CD4-positive, alpha-beta T cell treated with Interleukin-15 for 4 hours (primary cell): ENCODE results near the gene GNG2.

Experiments used
- DNase-seq: peaks from one replicate; pipeline ENCODE4 v3.0.0-alpha.2; 2020; ENCODE audit warnings: low spot score

The GNG2 gene

DNA sequence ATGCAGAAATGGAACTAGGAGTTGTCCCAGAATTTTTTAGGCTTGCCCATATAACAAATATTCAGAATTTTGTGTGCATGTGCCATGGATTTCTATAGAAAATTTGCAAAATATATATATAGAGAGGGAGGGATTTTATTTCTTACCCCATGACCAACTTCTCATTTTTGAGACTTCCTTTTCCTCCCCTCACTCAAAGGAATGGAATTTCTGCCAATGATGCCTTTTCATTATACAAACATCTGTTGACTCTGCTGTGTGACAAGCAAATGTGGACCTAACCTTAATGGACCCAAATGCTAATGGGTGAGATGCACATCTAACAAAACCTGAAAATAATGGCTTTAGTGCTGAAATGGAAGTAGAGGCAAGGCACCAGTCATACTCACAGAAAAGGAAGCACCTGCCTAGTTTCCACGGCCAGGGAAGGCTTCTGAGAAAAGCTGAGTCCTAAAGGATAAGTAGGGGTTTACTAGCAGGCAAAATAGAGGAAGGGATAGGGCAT is 3.6 kb upstream of the GNG2 start:
- no peak for DNase-seq

DNA sequence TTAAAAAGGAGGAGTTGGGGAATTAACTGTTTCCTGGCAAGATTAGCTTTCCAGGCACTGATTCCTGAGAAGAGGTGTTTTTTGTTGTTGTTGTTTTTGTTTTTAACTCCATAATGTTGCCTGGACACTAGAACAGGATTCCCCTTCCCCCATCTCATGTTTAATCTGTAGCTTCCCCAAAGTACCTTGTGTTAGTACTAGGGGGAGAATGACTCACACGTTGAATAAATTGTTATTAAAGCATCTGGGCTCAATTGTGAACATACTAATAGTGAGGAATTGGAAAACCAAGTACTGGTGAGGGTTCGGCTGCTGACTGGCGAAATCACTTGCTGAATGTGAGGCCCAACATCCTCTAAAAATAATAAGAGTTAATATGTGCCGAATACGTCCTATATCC is 1.3 kb upstream of the GNG2 start:
- DNase-seq: no peak

DNA sequence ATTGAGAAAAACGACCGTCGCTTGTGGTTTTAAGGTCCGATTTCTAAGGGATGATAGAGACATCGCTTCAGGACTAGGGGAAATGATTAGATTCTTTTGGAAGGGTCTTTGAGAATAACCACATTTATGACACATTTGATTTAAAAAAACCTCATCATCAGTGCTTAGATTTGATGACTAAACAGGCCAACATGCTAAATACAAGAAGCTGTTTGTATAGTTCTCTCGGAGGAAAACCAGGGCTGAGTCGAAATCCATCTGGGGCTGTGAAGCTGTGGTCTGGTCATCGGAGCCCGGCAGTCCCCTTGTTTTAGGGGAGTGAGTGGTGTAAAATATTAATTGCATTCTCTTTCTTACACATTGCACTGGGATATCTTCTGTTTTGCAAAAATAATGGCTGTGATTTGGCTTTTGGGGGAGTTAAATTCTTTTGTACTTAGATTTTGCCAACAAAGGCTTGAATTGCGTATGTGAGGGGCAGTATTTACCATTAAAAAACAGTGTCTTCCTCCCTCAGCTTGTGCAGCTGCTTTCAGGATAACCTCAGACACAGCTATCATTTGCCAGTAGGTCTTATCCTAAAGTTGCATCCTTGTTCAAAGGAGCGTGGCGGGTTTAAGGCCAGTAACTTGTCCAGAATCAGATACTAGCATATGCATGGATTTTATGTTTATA is 550 bp downstream of the GNG2 start:
- peak; percentile 64 for DNase-seq

DNA sequence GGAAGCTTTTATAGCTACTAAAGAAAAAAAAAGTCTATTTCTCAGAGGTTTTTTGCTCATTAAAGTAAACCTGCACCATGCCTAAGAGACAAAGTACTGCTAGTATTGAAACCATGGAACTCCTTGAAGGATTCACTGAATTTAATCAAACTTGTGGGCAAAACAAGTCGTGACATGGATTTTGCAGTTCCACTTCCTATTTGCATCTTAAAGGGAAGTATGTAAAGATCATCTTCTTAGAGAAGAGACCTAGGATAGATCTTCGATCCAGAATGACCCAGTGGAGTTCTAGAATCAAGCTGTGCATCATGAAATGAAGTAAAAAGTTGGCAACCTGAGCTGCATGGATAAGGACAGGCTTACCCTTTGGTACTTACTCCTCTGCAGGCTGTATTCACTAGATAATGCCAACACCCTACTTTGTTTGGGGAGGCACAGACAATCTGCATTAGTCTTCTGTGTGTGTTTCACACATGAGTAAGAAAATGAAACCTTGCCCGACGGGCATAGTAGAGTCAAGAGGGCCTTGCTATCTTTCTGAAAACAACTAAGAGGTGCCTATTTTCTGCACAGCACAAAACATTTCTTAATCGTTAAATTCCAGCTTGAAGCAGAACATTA is 1.9 kb downstream of the GNG2 start:
- DNase-seq: peak; percentile 63

DNA sequence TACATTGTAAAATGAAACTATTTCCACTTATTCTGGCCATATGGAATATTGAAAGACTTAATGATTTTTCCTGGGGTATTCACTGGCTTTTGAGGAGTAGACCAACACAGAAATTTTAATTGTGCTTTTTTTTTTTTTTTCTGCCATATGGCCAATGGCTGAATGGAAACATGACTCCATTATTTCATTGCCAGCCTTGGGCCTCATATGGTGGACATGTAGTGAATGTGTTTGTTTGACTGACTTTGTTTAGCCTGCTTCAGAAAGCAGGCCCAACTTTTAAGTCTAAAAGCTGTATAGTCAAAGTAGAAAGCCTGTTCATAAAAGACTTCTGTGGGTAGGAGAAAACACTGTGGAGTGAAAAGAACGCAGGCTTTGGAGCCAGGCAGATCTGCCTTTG is 2.4 kb downstream of the GNG2 start:
- DNase-seq: no peak

DNA sequence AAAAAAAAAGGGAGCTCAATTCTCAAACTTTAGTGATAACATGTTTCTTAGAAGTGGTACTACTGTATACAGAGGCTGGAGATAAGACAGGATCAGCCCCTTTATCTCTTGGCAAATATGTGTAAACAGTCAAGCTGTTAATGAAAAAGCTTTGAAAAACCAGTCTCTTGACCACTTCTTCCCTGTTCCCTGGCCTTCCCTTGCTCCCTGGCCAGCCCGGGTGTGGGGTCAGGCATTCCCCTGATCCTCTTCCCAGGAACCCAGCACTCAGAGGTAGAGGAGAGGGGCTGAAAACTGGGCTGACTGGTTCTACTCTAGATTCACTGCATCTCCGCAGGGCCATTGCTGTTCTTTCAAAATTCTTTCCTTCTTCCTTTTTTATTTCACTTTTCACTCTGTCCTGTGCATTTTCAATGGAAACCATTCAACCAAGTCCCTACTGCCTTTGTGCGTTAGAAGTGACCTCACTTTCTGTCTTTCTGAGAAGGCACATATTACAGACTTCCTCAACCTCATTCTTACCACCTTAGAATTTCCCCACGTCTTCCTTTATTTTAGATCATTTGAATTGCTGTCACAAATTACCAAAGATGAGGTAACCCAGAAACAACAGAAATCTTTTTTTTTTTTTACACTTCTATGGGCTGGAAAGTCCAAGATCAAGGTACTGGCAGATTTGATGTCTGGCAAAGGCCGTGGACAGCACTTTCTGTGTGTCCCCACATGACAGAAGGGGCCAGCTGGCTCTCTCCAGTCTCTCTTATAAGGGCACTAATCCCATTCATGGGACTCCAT is 5.7 kb downstream of the GNG2 start:
- peak; percentile 64 for DNase-seq

DNA sequence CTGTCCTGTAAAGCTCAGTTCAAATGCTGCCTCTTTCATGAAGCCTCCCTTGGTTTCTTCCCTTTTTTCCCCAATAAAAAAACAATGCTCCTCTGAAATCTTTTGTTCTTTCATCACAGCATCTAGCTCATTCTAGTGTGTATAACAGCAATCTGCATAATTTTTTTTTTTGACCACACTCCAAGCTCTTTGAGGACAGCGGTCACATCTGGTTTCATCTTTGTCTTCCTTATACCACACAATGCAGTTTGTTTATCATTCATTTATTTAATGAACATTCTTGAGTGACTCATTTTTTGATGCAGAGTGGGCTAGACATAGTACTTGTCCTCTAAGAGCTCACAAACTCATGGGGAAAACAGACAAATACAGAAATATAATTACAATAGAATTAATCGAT is 7.3 kb downstream of the GNG2 start:
- DNase-seq: peak; percentile 52

DNA sequence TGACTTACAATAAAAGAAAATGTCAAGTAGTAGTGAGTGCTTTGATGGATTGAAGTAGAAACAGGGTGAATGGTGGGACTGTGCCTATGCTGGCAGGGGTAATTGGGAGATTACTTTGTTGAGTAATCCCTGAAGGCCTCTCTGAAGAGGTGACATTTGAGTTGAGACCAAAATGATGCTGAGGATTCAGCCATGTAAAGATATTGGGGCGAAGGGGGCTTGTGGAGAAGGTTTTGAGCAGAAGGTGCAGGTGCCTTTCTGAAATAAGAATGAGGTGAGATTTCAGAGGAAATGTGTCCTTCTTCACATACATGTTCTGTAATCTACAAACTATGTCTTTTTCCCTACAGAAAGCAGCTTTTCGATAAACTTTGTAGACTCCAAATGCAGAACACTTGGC is 8.0 kb downstream of the GNG2 start:
- no peak for DNase-seq

DNA sequence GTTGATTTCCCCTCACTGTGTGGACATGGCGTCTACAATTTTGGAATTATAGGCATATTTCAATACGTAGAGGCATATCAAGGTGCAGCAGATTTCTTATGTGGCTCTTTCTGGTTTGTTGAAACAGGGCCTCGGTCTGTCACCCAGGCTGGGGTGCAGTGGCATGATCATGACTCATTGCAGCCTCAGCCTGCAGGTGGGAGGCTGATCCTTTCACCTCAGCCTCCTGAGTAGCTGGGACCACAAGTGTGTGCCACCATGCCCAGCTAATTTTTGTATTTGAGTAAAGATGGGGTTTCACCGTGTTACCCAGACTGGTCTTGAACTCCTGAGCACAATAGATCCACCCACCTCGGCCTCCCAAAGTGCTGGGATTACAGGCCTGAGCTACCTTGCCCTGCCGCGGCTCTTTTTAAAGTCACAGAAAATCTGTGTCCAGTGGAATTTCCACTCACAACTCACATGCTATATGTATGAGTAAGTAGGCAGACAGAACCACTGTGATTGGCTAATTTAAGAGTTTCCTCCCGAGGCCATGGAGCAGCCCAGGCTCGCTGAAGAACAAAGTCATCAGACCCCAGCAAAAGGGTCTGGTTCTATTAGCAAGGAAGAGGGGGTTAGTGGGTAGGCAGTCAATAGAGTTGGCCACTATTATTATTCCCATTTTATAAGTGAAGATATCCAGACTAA is 9.1 kb downstream of the GNG2 start:
- peak; percentile 76 for DNase-seq

DNA sequence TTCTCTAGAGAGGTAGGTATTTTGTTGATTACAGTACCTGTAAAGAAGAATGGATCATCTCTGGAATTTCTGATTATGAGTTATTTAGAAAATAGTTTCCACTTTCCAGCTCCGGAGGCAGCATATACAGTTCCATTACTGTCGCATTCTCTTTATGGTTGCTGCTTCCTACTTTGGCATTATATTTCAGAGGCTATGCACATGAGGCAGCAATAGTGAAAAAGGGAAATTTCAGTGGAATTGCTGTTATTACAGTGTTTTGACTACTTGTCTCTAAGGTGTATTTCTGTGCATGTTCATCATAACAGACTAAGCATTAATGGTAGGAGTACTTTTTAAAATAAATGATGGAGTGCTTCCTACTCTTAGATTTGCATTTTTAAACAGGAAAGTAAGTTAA is 10.2 kb downstream of the GNG2 start:
- DNase-seq: no peak

DNA sequence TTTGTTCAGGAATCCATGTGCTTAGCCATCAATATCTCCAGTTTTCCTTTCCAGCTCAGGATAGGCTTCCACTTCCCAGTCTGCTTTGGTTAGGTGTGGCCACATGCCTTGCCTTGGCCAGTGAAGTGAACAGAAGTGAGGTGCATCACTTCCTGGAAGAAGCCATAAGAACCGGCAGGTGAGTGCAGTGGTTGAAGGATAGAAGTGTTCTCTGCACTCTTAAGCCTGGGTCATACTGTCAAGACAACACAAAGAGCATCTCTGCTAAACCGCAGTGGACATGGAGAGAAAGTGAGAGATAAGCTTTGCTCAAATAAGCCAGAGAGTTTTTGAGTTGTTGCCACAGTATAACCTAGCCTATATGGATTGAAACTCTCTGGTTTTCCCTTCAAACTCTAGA is 11.4 kb downstream of the GNG2 start:
- no peak for DNase-seq

DNA sequence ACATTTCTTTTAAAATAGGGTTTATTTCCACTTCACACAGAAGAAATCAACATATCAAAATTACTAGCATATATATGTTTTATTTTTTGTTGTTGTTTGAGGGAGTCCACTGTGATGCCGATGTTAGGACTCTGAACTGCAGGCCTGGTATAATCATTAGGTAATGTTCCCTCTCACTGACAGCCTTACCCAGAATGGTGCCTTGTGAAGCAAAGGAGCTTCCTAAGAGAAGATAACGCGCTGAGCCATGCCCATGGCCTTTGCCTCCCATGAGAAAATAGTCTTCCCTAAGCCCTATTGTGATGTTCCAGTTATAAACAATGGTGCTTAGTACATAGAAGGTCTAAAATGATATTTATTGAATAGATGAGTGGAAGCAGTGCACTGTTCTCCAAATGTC is 12.0 kb downstream of the GNG2 start:
- no peak for DNase-seq

DNA sequence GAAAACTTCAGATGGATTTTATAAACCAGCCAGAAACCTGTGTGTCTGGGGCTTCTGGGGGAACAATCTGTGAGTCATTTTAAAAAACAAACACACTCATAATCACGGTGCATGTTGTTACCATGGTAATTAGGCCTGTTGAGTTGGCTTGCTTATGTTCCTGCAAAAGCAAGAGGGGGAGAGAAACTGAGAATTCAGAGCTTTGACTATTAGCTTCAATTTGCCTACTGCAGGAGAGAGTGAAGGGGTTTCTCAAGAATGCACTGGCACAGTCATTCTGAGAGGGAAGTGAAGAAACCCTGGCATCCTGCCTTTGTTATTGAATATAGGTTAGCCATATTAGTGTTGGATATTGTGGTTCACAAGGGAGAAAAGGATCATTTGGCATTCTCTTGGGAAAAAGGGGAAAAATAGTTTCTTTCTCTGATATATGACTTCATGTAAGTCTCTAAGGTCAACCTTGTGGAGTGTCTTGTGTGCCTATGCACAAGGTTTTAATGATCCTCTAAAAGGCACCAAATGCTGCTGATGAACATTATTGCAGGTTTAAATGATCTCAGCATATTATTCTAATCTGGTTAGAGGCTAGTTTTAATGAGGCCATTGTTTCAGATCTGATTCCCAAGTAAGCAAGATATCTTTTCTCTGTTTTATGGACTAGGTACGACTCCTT is 12.9 kb downstream of the GNG2 start:
- DNase-seq: peak; percentile 87

DNA sequence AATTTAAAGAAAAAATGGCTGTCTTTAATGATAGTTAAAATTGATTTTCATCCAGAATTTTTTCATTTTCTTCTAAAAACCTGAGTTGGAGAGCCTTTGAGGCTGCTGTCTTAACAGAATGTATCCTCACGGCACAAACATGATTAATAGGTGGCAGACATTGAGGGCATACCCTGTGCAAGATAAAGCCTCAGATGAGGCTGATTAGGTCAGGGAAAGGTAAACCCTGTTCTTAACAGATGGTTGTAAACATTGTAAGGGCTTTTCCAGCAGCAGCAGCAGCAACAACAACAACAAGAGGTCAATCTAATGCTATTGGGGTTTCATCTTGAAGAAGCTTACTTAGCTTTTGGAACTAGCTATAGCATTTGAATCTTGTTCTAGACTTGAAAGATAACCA is 17.4 kb downstream of the GNG2 start:
- DNase-seq: no peak

DNA sequence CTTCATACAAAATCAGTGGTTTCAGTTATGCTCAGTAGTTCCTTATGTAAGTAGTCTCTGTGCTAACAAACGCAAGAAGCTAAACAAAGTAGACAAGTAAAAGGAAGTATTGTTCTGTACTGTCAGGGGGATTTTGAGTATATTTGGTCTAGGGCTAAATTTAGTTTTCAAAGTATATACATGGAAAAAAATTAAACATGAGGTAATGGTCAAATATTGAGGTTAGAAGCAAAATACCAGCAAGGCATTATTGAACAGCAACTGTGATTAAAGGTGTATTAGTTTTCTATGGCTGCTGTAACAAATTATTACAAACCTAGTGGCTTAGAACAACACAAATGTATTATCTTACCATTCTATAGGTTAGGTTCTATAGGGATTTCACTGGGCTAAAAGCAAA is 18.8 kb downstream of the GNG2 start:
- no peak for DNase-seq

DNA sequence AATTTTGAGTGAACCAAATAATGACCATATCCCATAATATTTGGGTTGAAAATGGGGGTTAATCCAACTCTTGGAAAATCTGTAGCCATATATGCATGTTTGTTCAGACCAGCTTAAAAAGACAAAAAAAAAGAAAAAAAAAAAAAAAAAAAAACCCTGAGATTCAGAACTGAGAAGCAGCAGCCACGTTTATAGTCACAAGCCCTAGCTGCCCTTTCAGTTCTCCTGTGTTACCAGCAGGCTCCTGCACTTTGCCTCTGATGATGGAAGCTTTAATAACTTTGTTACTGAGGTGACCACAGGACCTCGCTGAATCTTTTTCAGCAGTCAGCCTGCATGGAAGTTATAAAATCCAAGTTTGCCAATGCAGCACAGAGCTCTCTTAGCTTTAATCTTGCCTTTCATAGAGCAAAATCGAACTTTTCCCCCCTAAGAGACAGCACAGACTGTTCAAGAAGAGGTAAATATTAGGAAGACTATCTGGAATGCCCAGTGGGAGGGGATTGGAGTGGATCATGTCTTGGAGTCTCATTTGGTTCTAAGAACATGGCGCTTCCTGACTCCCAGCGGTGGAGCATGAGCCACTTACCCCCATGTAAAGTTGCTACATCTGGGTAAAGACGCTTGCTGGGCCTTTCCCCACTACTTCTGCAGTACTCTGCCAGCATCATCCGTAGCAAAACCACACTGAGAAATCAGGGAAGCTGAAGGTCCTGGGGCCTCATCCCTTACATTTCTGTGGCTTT is 20.6 kb downstream of the GNG2 start:
- DNase-seq: no peak

DNA sequence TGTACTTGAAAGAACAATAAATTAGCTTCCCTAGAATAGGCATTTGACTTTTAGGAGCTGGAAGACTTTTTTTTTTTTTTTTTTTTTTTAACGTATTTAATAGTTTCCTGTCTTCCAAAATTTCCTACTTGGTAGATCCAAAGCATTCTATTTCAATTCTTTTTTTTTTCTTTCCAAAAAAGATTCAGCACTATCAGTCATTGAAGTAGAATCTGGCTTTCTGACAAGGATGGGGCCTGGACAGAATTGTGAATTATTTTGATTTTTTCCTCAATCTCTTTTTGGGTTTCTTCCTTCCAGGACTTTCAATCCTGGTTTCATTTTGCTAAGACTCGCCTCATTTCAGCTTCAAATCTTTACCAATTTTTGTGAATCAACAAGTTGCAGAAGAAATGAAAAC is 21.2 kb downstream of the GNG2 start:
- no peak for DNase-seq

DNA sequence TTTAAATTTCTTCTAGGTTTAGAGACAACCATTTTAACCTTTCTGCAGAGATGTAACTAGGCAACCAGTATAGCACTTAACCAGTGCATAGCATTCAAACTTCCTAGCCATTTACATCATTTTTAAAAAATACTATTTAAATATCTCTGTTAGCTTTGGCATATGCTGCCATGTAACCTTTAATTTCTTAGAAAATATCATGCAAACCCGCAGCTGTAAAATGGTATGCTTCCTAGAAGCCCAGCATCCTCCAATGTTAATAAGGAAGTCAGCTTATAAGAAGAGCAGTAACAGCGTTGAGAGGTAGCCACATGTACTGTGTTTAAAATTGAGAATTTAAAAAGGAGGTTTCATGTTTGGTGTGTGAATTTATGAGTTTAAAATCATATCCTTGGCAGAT is 22.8 kb downstream of the GNG2 start:
- peak; percentile 54 for DNase-seq

DNA sequence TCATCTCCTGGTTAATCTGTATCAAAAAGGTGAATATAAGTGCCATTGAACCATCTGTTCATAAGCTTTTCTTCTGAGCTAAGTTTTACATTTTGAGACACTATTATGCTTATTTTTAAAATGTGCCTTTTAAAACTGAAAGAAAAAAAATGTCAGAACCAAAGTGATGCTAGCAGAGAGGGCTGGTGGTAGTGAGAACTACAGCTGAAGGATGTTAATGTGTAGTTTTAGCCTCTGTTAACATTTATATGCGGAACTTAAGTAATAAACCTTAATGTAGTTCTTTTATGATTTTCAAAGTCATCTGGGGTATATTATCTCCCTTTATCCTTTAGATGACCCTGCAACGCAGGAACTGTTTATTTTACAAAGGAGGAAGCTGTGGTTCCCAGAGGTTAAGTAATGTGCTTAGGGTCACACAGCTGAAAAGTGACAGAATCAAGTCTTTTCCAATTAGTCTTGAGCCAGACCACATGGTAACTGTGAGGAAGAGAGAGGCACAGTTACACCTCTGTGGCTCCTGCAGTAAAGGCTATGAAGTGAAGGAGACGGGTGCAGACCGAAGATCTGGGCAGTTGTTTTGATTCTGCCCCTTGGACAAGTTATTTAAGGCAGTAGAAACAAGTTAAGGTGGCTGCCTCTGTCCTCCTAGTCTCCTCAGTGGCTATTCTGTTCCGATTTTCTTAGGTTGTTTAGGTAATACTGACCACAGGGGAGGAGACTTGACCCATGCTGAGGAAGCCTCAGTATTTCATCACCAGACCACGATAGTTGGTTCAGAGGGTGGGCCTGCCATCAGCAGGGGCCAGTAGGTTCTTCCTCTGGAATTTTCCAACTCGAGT is 23.9 kb downstream of the GNG2 start:
- DNase-seq: no peak

DNA sequence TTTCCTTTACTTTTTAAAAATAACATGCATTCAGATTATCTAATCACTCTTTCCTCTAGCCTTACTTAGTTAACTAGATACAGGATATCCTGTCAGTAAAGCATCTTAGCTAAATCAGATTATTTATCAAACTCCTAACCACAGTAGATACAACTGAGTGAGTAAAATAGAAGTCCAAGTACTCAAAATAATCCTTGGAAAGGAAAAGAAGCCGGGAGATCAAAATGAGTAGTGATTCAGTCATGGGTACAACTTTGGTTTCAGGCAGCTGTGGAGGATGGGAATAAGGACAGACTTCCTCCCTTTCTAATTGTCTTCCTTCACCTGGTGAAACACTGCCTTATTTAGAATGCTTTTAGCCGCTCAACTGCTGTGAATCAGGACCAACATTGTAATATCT is 29.4 kb downstream of the GNG2 start:
- DNase-seq: no peak
